OCI-LY3 (cell line): ENCODE measurements around the gene BLOC1S1.

Source experiments
- EZH2phosphoT487 ChIP-seq: fragments of 200-600 bp; shearing (Covaris generic); IDR thresholded peaks from 2 replicates; pipeline ENCODE4 v1.6.1; 2018; ENCODE audit warnings: antibody characterized with exemption, mixed run types, low read depth
- TF ChIP-seq, protein P1 (sequence below): fragments of 200-600, 300-600 bp; sonication (generic); IDR thresholded peaks from 2 replicates; pipeline ENCODE4 v1.5.1; 2014; ENCODE audit warnings: antibody characterized with exemption, low read length, low read depth

DNA sequence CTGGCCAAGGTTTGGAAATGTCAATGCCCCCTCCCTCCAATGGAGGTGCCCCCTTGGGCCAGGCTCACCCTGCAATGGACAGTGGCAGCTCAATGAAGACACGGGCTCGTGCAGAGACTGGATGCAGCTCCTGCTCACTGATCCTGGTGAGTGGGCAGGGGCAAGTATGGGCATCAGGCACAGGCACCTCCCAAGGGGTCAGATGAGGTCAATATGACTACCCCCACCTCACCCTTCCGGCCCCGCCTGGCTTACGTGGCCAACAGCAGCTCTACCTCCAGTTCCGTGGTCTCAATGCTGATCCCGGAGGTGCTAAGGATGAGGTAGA, 21.7 kb upstream of the BLOC1S1 start:
- TF ChIP-seq, protein P1, sequence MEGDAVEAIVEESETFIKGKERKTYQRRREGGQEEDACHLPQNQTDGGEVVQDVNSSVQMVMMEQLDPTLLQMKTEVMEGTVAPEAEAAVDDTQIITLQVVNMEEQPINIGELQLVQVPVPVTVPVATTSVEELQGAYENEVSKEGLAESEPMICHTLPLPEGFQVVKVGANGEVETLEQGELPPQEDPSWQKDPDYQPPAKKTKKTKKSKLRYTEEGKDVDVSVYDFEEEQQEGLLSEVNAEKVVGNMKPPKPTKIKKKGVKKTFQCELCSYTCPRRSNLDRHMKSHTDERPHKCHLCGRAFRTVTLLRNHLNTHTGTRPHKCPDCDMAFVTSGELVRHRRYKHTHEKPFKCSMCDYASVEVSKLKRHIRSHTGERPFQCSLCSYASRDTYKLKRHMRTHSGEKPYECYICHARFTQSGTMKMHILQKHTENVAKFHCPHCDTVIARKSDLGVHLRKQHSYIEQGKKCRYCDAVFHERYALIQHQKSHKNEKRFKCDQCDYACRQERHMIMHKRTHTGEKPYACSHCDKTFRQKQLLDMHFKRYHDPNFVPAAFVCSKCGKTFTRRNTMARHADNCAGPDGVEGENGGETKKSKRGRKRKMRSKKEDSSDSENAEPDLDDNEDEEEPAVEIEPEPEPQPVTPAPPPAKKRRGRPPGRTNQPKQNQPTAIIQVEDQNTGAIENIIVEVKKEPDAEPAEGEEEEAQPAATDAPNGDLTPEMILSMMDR = no peak
- TF ChIP-seq EZH2phosphoT487 = no peak
